Measurements from ENCODE around the gene CAMSAP2.

DNA sequence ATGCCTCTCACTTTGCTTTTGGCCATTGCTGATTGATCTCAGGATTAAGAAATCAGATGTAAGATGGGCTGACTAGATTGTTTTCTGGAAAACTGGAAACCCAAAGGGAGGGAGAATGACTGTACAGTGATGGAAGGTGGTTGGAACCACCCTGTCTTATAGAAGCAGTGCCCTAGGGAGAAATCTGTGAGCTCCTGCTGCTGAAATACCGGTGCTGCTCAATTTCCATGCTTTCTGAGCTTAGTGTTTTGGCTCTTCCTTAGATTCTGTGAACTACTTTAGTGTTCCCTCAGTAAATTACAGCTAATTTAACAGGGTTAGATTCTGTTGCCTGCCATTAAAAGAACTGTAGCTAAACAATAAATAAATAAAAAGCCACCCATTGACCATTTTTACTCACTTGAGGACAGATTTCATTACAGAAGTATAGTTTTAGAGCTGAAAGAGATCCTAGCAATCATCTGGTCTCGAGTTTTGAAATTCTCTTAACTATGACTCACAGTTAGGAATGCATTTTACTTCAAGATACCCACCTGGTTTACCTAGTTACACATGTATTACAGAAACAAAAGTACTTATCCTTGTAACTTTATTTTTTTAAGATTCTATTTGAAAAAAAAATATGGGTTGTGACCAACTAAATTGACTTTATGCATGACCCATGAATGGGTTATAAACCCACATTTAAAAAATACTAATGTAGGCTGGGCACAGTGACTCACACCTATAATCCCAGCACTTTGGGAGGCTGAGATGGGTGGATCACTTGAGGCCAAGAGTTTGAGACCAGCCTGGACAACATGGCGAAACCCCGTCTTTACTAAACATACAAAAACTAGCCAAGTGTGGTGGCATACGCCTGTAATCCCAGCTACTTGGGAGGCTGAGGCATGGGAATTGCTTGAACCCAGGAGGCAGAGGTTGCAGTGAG is 33.2 kb downstream of the CAMSAP2 start:
- TF ChIP-seq CTCF (IDR thresholded peaks at IDR 0.05) (no peak), POLR2A (IDR thresholded peaks at IDR 0.05) (no peak)
